Bronchial epithelial cell (primary cell): ENCODE measurements around the gene MYLK2. TPM values are rescaled to one million over a fixed set of nuclear protein-coding genes. Genes with fewer than 3 reads are reported as not detected.

Experiments used
- DNase-seq: peaks from one replicate; pipeline ENCODE4 v3.0.0-alpha.2; 2010; ENCODE audit warnings: low read depth
- FAIRE-seq: peaks from 2 replicates; lab custom pipeline; 2011; peaks lifted over from hg19 to GRCh38; lab: Jason Lieb, UNC
- H3K27me3 ChIP-seq: 2 replicates; pipeline ENCODE4 v1.5.1; 2011; ENCODE audit warnings: low read length; ENCODE audit not compliant: control insufficient read depth, insufficient read depth
- H3K36me3 ChIP-seq: 2 replicates; pipeline ENCODE4 v1.5.1; 2011; ENCODE audit warnings: low read length; ENCODE audit not compliant: control insufficient read depth, insufficient read depth
- H3K4me3 ChIP-seq: 2 replicates; pipeline ENCODE4 v1.5.1; 2011; ENCODE audit warnings: mild to moderate bottlenecking, low read depth, low read length, control low read depth
- CTCF ChIP-seq: IDR thresholded peaks from 2 replicates; pipeline ENCODE4 v1.5.1; 2011; ENCODE audit warnings: mild to moderate bottlenecking, moderate library complexity, low read length, control low read depth, inconsistent platforms; ENCODE audit not compliant: insufficient read depth, severe bottlenecking
- total RNA-seq: library from RNA; depleted of rRNA; stranded (reverse); fragments of >200 nt; gene quantifications from 2 replicates; pipeline ENCODE4 v1.2.1, GENCODE V29; 2014

The MYLK2 gene
- total RNA-seq, 1 donor from 2014 or later: not detected

GRCh38 chr20:31848088-31848999, 29.2 kb downstream of the MYLK2 start:
- DNase-seq (no peak), FAIRE-seq (no peak)
- no peak for TF ChIP-seq CTCF
- Histone ChIP-seq H3K27me3 (peaks cover 6% of the 10 kb centered on the region), H3K4me3 (no peak overlapping the region), H3K36me3 (no peaks in the 10 kb centered on the region)

GRCh38 chr20:31849306-31849930, 30.3 kb downstream of the MYLK2 start:
- peak; percentile 64 for DNase-seq
- no peak for FAIRE-seq
- peaks cover 6% of the 10 kb centered on the region for H3K27me3 ChIP-seq

GRCh38 chr20:31851240-31851955, 32.2 kb downstream of the MYLK2 start:
- FAIRE-seq (no peak), DNase-seq (no peak)
- Histone ChIP-seq H3K27me3 (peaks cover 6% of the 10 kb centered on the region), H3K4me3 (no peak overlapping the region), H3K36me3 (no peaks in the 10 kb centered on the region)
- TF ChIP-seq CTCF: no peak

More at GRCh38 chr20:31849306-31849930, 30.3 kb downstream of the MYLK2 start:
- Histone ChIP-seq H3K36me3 (no peaks in the 10 kb centered on the region), H3K4me3 (no peak overlapping the region)
- TF ChIP-seq CTCF: no peak

- FAIRE-seq: no peak
- no peaks in the 10 kb centered on the region for H3K36me3 ChIP-seq
- DNase-seq: no peak
- H3K4me3 ChIP-seq: no peak overlapping the region
- H3K27me3 ChIP-seq: peaks cover 6% of the 10 kb centered on the region
- TF ChIP-seq CTCF: no peak
These were observed 34.3 kb downstream of the MYLK2 start for GRCh38 chr20:31853481-31853880.

- Histone ChIP-seq H3K4me3 (no peak overlapping the region), H3K36me3 (no peaks in the 10 kb centered on the region), H3K27me3 (peaks cover 6% of the 10 kb centered on the region)
- no peak for TF ChIP-seq CTCF
- FAIRE-seq (no peak), DNase-seq (no peak)
These were observed 37.4 kb downstream of the MYLK2 start for GRCh38 chr20:31856516-31856915.
